Upper lobe of left lung (tissue), 6 donors: Measurements from ENCODE around the gene LSM10. TPM values are rescaled to one million over a fixed set of nuclear protein-coding genes. Genes with fewer than 3 reads are reported as not detected.

Experiments used
- ATAC-seq, 2 donors: fragments of 200-7000 bp; cut with Tn5 transposase; one replicate each; pipeline ENCODE4 v1.9.1; 2022; ENCODE audit warnings: mild to moderate bottlenecking in 2 of 2, moderate library complexity in 2 of 2; ENCODE audit not compliant: low FRiP score in 2 of 2
- DNase-seq, 2 donors: peaks; one replicate each; pipeline ENCODE4 v3.0.0-alpha.2; 2019 to 2020
- H3K27ac ChIP-seq, 4 donors: fragments of 200-600 bp; sonication (generic); one replicate each; pipeline ENCODE4 v1.5.1; 2016 to 2019
- H3K27me3 ChIP-seq, 4 donors: fragments of 200-600 bp; sonication (generic); one replicate each; pipeline ENCODE4 v1.5.1; 2017 to 2019
- H3K36me3 ChIP-seq, 4 donors: fragments of 200-600 bp; sonication (generic); one replicate each; pipeline ENCODE4 v1.5.1; 2016 to 2019
- H3K4me1 ChIP-seq, 4 donors: fragments of 200-600 bp; sonication (generic); one replicate each; pipeline ENCODE4 v1.5.1; 2018 to 2019
- H3K4me3 ChIP-seq, 4 donors: fragments of 200-600 bp; sonication (generic); one replicate each; pipeline ENCODE4 v1.5.1; 2017 to 2019; ENCODE audit warnings: mild to moderate bottlenecking in 2 of 4, moderate library complexity in 1 of 4
- H3K9me3 ChIP-seq, 4 donors: fragments of 200-600 bp; sonication (generic); one replicate each; pipeline ENCODE4 v1.5.1; 2018 to 2019
- EP300 ChIP-seq, 4 donors: sonication (generic); formaldehyde crosslinking; IDR thresholded peaks; one replicate each; pipeline ENCODE4 v1.5.1; 2017; ENCODE audit warnings: antibody characterized with exemption in 4 of 4, control low read depth in 2 of 4
- POLR2A ChIP-seq, 4 donors: fragments of 450-650 bp; IDR thresholded peaks; one replicate each; pipeline ENCODE4 v1.5.1; 2016 to 2017; ENCODE audit warnings: antibody characterized with exemption in 4 of 4, mild to moderate bottlenecking in 2 of 4
- POLR2AphosphoS5 ChIP-seq, 2 donors: sonication (generic); formaldehyde crosslinking; IDR thresholded peaks; one replicate each; pipeline ENCODE4 v1.5.1; 2017; ENCODE audit warnings: antibody characterized with exemption in 2 of 2
- WGBS, 2 donors: methylation state at CpG; one replicate each; pipeline ENCODE4 v1.1.5; 2017 to 2018; 5-methylcytosine and 5-hydroxymethylcytosine counted together
- total RNA-seq, 6 donors: library from RNA; depleted of rRNA in 4 of 6; stranded (reverse); fragments of >200 nt in 4 of 6; gene quantifications; one replicate each; pipeline versions ENCODE4 v1.1.0 to v1.2.1, GENCODE V29; 2016 to 2021
- TF ChIP-seq, protein P1 (sequence below), 6 experiments: fragments of 450-650 bp in 4 of 6; fragments of 200-600 bp in 2 of 6; sonication (generic) in 2 of 6; IDR thresholded peaks; one replicate each; pipeline ENCODE4 v1.5.1; 2016 to 2019; ENCODE audit warnings: antibody characterized with exemption in 6 of 6
- donor health status: DM: no; HTN: no; CAD: no; lungs with moderate emphysema.
- donor health status: DM: no; HTN: yes; CAD: no; lungs with severe emphysema.

Gene LSM10
- total RNA-seq, 6 donors from 2014 or later, result 19.1 to 54.6 (median 35.8) TPM

DNA sequence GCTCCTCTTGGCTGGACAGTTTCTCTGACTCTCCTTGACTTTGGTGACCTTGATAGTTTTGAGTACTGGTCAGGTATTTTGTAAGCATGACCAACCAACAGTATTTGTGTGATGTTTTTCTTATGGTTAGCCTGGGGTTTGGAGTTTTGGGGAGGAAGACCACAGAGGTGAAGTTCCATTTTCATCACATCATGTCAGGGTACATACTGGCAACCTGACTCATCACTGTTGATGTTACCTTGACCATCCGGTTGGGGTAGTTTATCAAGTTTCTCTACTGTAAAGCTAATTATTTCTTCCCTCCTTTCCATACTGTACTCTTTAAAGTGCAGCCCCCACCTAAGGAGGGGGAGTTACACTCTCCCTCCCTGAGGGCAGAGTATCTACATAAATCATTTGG lies 39.1 kb upstream of the LSM10 start:
- H3K4me1 ChIP-seq, result peaks cover 0 to 13% (median 0%) of the 10 kb centered on the region in 4 donors
- no peak overlapping the region for H3K27ac ChIP-seq
- TF ChIP-seq EP300 (IDR thresholded peaks at IDR 0.05), result no peak
- no peak for TF ChIP-seq POLR2A (IDR thresholded peaks at IDR 0.05)
- TF ChIP-seq POLR2AphosphoS5 (IDR thresholded peaks at IDR 0.05), result no peak
- TF ChIP-seq, protein P1, sequence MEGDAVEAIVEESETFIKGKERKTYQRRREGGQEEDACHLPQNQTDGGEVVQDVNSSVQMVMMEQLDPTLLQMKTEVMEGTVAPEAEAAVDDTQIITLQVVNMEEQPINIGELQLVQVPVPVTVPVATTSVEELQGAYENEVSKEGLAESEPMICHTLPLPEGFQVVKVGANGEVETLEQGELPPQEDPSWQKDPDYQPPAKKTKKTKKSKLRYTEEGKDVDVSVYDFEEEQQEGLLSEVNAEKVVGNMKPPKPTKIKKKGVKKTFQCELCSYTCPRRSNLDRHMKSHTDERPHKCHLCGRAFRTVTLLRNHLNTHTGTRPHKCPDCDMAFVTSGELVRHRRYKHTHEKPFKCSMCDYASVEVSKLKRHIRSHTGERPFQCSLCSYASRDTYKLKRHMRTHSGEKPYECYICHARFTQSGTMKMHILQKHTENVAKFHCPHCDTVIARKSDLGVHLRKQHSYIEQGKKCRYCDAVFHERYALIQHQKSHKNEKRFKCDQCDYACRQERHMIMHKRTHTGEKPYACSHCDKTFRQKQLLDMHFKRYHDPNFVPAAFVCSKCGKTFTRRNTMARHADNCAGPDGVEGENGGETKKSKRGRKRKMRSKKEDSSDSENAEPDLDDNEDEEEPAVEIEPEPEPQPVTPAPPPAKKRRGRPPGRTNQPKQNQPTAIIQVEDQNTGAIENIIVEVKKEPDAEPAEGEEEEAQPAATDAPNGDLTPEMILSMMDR (IDR thresholded peaks at IDR 0.05), result no peak
- DNase-seq (no peak), ATAC-seq (no peak)
- WGBS, 2 donors, result 81 to 96% methylated on average over 1 of the region's 1 CpG
- H3K4me3 ChIP-seq, result no peak overlapping the region
- no peaks in the 10 kb centered on the region for H3K9me3 ChIP-seq
- peaks cover 0 to 11% (median 1%) of the 10 kb centered on the region in 4 donors for H3K36me3 ChIP-seq
- H3K27me3 ChIP-seq, result no peaks in the 10 kb centered on the region

DNA sequence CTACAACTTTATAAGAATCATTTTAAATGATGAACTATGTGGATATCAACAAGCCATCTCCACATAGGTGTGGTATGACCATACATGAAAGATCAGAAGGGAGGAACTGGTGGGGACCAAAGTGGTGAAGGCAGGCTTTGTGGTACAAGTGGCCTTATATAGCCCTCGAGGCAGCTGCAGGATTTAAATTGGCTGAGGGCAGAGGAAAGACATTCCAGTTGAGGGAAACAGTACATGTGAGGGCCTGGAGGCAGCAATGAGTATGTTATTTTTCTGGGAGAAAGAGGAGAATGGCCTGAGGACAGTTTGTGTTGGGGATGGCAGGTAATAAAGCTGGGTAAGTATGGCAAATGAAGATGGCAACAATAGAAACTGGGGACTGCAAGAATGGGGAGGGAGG lies 35.4 kb upstream of the LSM10 start:
- DNase-seq (no peak), ATAC-seq (no peak)
- Histone ChIP-seq H3K36me3 (peaks cover 0 to 18% (median 11%) of the 10 kb centered on the region in 4 donors), H3K27me3 (no peaks in the 10 kb centered on the region), H3K9me3 (no peaks in the 10 kb centered on the region), H3K4me1 (peaks cover 0 to 10% (median 0%) of the 10 kb centered on the region in 4 donors), H3K4me3 (no peak overlapping the region), H3K27ac (peak overlapping the region in 2 of 4 donors; percentile 26 to 35)
- 23 to 33% methylated on average over 1 of the region's 1 CpG for WGBS, 2 donors
- no peak for TF ChIP-seq POLR2A (IDR thresholded peaks at IDR 0.05)
- TF ChIP-seq EP300 (IDR thresholded peaks at IDR 0.05), result no peak
- TF ChIP-seq, protein P1 (IDR thresholded peaks at IDR 0.05), result no peak
- TF ChIP-seq POLR2AphosphoS5 (IDR thresholded peaks at IDR 0.05), result no peak

DNA sequence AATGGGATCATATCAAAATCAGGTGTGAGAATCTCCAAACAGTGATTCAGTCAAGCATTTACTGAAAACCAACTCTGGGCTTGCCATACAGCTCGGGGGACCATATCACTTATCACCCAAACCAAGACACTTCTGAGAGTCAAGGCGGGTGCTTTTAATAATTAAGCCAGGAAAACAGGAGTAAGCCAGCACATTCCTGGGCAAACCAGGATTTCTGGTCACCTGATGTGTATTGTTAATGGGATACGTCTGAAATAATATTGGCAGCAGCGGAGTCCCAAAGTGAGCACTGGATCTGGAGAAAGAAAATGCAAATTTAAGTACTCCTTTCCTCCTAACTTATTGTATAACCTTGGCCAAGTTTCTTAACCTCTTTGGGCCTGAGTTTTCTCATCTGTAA lies 34.9 kb upstream of the LSM10 start:
- DNase-seq (no peak), ATAC-seq (no peak)
- no peaks in the 10 kb centered on the region for H3K9me3 ChIP-seq
- H3K36me3 ChIP-seq, result peaks cover 0 to 16% (median 11%) of the 10 kb centered on the region in 4 donors
- H3K4me1 ChIP-seq, result peaks cover 0 to 10% (median 0%) of the 10 kb centered on the region in 4 donors
- no peaks in the 10 kb centered on the region for H3K27me3 ChIP-seq
- WGBS, 2 donors, result 52% methylated on average over 3 to 4 of the region's 4 CpGs
- TF ChIP-seq, protein P1 (IDR thresholded peaks at IDR 0.05), result no peak
- TF ChIP-seq POLR2A (IDR thresholded peaks at IDR 0.05), result no peak
- no peak for TF ChIP-seq POLR2AphosphoS5 (IDR thresholded peaks at IDR 0.05)
- no peak for TF ChIP-seq EP300 (IDR thresholded peaks at IDR 0.05)
- no peak overlapping the region for H3K4me3 ChIP-seq
- peak overlapping the region in 1 of 4 donors; percentile 35 for H3K27ac ChIP-seq

DNA sequence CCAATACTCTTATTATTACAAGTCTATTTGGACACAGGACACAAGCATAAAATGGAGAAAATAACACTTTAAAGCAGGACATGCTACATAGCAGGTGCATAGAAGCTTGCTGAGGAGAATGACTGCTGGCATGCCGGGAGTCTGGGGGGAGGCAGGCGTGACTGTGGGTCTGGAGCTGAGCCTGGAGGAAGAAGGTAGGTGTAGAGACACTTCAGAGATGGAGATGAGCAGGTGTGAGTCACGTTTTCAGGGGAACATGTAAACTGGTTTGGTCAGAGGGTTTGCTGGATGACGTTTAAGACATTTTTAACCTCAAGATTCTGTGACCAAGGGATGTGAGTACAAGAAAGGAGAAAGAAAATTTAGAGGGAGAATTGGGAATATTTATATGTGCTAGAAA lies 28.1 kb upstream of the LSM10 start:
- DNase-seq (no peak), ATAC-seq (no peak)
- Histone ChIP-seq H3K27me3 (no peaks in the 10 kb centered on the region), H3K4me3 (no peak overlapping the region), H3K4me1 (peaks cover 0 to 3% (median 0%) of the 10 kb centered on the region in 4 donors), H3K27ac (no peak overlapping the region), H3K9me3 (no peaks in the 10 kb centered on the region), H3K36me3 (peaks cover 2 to 26% (median 13%) of the 10 kb centered on the region in 4 donors)
- 75% methylated on average over 4 of the region's 4 CpGs for WGBS, 2 donors
- TF ChIP-seq EP300 (IDR thresholded peaks at IDR 0.05), result no peak
- no peak for TF ChIP-seq POLR2A (IDR thresholded peaks at IDR 0.05)
- TF ChIP-seq POLR2AphosphoS5 (IDR thresholded peaks at IDR 0.05), result no peak
- TF ChIP-seq, protein P1 (IDR thresholded peaks at IDR 0.05), result no peak

DNA sequence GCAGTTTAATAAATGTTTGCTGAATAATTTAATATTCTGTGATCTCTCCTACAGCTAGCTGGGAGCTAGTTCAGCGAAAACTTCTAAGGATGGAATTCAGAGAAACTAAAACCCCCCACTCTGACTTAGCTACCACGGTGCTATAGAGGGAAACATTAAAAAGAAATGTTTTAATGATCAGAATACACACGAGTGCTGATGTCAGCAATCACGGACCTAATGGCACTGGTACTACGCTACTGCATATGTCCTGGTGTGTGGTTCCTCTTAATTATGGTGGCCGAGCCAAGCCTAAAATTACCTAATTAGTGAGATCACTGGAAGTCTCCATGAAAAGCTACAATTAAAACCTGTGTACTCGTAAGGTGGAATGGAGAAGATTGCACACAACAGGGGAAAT lies 23.9 kb upstream of the LSM10 start:
- no peak for TF ChIP-seq POLR2AphosphoS5 (IDR thresholded peaks at IDR 0.05)
- TF ChIP-seq POLR2A (IDR thresholded peaks at IDR 0.05), result no peak
- no peak for TF ChIP-seq EP300 (IDR thresholded peaks at IDR 0.05)
- TF ChIP-seq, protein P1 (IDR thresholded peaks at IDR 0.05), result no peak
- WGBS, 2 donors, result 88 to 97% methylated on average over 7 of the region's 7 CpGs

More for the DNA sequence above, 23.9 kb upstream of the LSM10 start:
- peaks cover 0 to 27% (median 13%) of the 10 kb centered on the region in 4 donors for H3K36me3 ChIP-seq
- no peaks in the 10 kb centered on the region for H3K9me3 ChIP-seq
- H3K4me3 ChIP-seq, result no peak overlapping the region
- peaks cover 4 to 11% (median 6%) of the 10 kb centered on the region in 4 donors for H3K4me1 ChIP-seq
- H3K27ac ChIP-seq, result peak overlapping the region in 2 of 4 donors; percentile 8 to 56
- H3K27me3 ChIP-seq, result no peaks in the 10 kb centered on the region
- ATAC-seq (no peak), DNase-seq (no peak)
